Measurements from ENCODE around the gene BCAN.

Gene BCAN

DNA sequence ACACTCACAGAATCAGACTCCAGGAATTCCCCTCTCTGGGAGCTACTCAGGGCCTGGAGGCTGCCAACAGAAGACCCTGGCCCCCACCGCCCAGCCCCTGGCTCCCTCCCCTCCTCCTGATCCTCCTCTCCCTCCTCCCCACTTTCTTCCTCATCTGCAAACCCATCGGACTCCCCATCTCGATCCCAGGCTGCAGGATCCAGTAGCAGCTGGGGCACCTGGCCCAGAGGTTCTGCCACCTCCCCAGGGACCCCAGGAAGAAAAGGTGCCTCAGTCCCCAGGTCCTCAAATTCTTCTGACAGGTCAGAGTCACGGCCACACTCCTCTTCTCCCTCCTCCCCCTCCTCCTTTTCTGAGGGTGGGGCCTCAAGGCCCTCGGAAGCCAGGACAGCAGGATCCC lies 27.9 kb downstream of the BCAN start:
- no peaks in the 10 kb centered on the region for H3K9me3 Mint-ChIP-seq (ENCODE audit: low read depth)
- H3K4me1 Mint-ChIP-seq (ENCODE audit: low read depth) = no peaks in the 10 kb centered on the region
- H3K36me3 Mint-ChIP-seq = no peaks in the 10 kb centered on the region
- H3K4me3 Mint-ChIP-seq = no peak overlapping the region
- H3K27me3 Mint-ChIP-seq = peaks cover 2% of the 10 kb centered on the region
- no peak overlapping the region for H3K27ac Mint-ChIP-seq

DNA sequence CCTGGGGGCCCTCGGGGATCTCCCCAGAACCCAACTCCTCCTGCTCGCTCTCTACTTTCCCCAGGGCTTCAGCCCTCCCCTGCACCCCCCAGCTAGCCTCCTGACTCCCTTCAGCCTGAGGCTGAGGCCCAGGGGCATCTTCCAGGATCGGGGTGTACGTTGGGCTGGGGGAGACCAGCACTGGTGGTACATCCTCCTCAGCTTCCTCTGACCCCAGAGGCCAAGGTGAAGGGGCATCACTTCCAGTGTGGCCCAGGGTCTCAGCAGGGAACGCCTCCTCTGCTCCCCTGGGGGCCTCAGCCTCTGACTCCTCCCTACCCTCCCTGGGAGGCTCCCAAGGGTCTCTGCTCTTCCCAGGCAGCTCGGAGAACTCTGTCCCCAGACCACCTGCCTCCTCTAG lies 28.4 kb downstream of the BCAN start:
- H3K9me3 Mint-ChIP-seq (ENCODE audit: low read depth) = no peaks in the 10 kb centered on the region
- H3K4me3 Mint-ChIP-seq = no peak overlapping the region
- H3K4me1 Mint-ChIP-seq (ENCODE audit: low read depth) = no peaks in the 10 kb centered on the region
- no peaks in the 10 kb centered on the region for H3K36me3 Mint-ChIP-seq
- H3K27ac Mint-ChIP-seq = no peak overlapping the region
- H3K27me3 Mint-ChIP-seq = peaks cover 3% of the 10 kb centered on the region

DNA sequence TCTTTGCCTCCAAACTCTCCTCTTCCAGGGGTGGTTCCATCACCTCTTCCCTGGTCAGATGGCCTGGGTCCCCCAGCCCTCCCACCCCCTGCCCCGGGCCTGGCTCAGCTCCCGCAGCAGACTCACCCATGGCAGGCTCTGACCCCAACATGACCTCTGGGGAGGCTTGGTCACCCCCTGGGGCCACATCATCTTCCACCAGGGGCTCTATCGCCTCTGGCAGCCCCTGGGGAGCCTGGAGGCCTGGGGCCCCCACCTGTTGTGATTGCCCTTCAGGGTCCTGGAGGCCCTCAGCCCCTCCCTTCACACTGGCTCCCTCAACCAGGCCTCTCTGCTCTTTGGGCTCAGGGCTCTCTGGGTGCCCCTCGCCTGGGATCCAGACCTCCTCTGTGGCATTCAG lies 28.9 kb downstream of the BCAN start:
- H3K9me3 Mint-ChIP-seq (ENCODE audit: low read depth) = no peaks in the 10 kb centered on the region
- H3K27ac Mint-ChIP-seq = no peak overlapping the region
- no peak overlapping the region for H3K4me3 Mint-ChIP-seq
- H3K36me3 Mint-ChIP-seq = no peaks in the 10 kb centered on the region
- no peaks in the 10 kb centered on the region for H3K4me1 Mint-ChIP-seq (ENCODE audit: low read depth)
- peaks cover 4% of the 10 kb centered on the region for H3K27me3 Mint-ChIP-seq

DNA sequence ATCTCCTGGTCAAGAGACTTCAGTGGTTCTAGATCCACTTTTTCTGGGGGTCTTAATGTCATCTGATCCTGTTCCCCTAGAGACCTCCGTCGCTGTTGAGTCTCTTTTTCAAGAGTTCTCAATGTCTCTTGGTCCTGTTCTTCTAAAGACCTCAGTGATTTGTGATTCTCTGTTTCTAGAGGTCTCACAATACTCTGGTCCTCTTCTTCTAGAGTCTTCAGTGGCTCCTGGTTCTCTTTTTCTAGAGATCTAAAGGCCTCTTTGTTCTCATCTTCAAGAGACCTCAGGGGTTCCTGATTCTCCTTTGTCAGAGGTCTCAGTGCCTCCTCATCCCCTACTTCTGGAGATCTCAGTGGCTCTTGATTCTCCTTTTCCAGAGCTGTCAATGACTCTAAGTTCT lies 29.9 kb downstream of the BCAN start:
- Mint-ChIP-seq H3K27me3 (peaks cover 4% of the 10 kb centered on the region), H3K4me1 (ENCODE audit: low read depth) (no peaks in the 10 kb centered on the region), H3K36me3 (no peaks in the 10 kb centered on the region), H3K9me3 (ENCODE audit: low read depth) (no peaks in the 10 kb centered on the region), H3K27ac (no peak overlapping the region), H3K4me3 (no peak overlapping the region)

DNA sequence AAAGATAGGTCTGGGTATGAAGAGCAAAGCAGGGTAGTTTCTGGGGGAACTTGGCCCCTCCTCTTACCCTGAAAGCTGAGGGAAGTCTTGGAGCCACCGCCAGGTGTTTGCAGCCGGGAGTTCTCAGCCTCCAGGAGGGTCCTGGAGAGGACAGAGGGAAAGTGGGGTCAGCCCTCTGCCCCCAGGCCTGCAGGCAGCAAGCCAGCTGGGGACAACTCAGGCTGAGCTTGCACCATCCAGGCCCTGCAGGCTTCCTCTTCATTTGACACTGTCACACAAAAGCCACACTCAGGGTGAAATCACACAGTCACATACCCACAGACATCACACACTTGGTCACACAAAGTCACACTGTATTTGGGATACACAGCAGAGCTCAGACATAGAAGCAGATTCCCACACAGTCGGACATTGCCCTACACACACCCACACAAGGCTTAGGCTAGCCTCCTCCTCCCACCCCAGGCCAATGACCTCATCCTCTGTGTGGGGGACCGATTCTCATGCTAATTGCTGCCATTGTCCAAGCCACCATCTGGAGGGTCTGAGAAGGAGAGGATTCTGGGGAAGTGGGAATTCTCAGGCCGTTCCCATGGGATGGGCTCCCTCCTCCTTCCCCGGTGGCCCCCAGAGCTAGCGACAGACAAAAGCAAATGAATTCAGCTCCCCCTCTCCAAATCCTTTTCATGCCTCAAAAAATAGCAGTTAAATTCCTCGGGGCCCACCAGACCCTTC lies 31.6 kb downstream of the BCAN start:
- Mint-ChIP-seq H3K27ac (no peak overlapping the region), H3K4me3 (no peak overlapping the region), H3K9me3 (ENCODE audit: low read depth) (no peaks in the 10 kb centered on the region), H3K36me3 (peaks cover 2% of the 10 kb centered on the region), H3K4me1 (ENCODE audit: low read depth) (peaks cover 12% of the 10 kb centered on the region), H3K27me3 (peaks cover 15% of the 10 kb centered on the region)

DNA sequence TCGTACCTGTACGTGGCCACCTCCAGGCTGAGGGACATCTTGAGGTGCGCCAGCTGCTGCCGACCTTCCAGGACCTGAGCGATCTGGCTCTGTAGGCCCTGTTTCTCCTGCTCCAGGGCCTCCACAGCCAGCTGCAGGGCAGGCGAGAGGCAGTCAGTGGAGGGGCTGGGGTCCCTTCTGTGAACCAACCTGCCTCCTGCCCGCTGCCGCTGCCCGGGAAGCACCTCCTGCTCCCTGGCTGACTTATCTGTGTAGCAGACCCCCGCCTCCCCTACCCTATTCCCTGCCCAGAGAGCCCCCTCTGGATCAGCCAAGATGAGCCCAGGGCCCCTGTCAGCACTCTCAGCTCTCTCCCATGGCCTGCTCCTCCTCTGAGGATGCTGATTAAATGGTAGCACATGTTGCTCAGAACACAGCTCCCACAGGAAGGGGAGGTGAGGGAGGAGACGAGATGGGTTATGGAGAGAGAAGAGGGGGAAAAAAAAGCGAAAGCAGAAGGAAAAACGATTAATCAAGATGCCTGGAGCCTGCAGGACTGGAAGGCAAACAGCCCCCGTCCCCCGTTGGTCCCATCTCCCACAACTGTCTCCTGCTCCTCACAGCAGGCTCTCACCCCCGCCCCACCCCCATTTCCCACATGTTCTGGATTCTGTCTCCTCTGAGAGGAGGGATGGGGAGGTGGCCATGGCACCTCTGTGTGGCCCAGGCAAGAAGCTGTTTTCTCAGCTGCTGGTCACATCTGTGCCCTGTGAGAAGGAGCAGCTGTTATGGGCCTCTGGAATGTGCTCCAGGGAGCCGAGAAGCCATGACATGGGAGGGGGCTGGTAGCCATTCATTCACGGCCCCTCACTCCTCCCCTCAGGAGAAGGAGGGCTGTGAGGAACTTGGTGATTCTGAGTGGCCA lies 33.5 kb downstream of the BCAN start:
- H3K9me3 Mint-ChIP-seq (ENCODE audit: low read depth) = no peaks in the 10 kb centered on the region
- peaks cover 12% of the 10 kb centered on the region for H3K4me1 Mint-ChIP-seq (ENCODE audit: low read depth)
- peaks cover 2% of the 10 kb centered on the region for H3K36me3 Mint-ChIP-seq
- peaks cover 24% of the 10 kb centered on the region for H3K27me3 Mint-ChIP-seq
- H3K27ac Mint-ChIP-seq = no peak overlapping the region
- no peak overlapping the region for H3K4me3 Mint-ChIP-seq

DNA sequence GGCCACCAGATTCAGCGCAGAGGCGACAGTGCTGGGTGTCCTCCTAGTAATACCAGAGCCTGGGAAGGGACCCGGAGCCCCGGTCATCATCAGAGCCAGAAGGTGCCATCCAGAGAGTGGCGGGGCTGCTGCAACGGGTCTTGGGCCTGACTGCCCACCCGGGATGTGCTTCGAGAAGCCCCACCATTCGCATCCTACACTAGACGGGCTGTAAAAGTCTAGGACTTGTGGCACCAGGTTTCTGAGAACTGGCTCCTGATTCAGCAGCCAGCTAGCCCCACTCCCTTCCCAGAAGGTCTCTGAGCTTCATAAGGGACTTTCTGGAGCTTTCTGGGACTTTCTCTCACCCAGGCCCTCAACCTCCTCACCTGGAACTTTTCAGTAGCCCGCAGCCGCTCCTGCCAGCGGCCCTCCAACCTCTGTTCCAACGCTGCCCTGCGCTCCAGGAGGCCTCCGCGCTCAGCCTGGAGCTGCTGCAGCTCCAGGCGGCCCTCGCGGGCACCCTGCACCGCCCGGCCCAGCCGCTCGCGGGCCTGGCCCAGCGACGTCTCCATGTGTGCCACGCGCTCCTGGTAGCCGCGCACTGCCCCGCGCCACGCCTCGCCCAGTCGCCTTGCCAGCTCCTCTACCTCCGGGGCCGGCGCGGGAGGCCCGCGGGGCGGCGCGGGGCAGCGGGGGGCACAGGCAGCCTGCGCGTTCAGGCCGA lies 34.4 kb downstream of the BCAN start:
- Mint-ChIP-seq H3K27ac (no peak overlapping the region), H3K9me3 (ENCODE audit: low read depth) (no peaks in the 10 kb centered on the region), H3K27me3 (peaks cover 25% of the 10 kb centered on the region), H3K4me3 (no peak overlapping the region), H3K4me1 (ENCODE audit: low read depth) (peaks cover 12% of the 10 kb centered on the region), H3K36me3 (peaks cover 2% of the 10 kb centered on the region)

DNA sequence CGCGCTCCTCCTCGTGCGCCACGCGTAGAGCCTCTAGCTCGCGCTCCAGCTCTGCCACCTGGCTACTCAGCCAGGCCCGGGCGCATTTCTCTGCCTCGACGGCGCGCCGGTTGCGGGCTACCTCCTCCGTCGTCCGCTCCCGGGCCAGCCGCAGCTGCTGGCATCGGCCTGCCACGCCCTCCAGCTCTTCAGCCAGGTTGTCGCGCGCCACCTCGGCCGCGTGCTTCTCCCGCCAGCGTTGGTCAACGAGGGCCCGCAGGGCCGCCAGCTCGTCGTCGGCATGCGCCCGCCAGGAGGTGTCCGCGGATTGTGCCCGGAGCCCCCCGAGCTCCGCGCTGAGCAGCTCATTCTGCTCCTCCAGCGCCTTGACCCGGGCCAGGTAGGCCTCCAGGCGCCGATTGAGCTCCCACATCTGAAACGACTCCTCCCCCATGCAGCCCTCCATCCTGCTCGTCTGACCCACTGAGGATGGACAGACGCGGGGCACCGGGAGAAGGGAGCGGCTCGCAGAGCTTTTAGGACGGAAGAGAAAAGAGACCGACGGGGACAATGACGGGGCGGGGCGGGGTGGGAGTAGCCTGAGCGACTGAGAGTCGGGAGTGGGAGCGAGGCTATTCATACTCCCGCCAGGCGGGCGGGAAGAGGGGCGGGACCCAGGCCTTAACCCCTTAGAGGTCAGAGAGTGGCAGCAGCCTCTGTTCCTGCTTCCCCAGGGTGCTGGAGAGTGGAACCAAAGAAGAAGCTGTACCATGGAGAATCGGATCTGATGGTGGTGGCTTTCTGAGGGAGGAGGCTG lies 35.1 kb downstream of the BCAN start, which contains the start of gene NES:
NES (minus strand) TSS at position 588 of the 796 bp plus-strand sequence; CDS start at position 445, 143 bp downstream.
- Mint-ChIP-seq H3K9me3 (ENCODE audit: low read depth) (no peaks in the 10 kb centered on the region), H3K27ac (no peak within 1 kb of the TSS), H3K4me3 (peak within 1 kb of the TSS; percentile 53), H3K36me3 (peaks cover 2% of the 10 kb centered on the region), H3K4me1 (ENCODE audit: low read depth) (peaks cover 12% of the 10 kb centered on the region), H3K27me3 (peaks cover 26% of the 10 kb centered on the region)

DNA sequence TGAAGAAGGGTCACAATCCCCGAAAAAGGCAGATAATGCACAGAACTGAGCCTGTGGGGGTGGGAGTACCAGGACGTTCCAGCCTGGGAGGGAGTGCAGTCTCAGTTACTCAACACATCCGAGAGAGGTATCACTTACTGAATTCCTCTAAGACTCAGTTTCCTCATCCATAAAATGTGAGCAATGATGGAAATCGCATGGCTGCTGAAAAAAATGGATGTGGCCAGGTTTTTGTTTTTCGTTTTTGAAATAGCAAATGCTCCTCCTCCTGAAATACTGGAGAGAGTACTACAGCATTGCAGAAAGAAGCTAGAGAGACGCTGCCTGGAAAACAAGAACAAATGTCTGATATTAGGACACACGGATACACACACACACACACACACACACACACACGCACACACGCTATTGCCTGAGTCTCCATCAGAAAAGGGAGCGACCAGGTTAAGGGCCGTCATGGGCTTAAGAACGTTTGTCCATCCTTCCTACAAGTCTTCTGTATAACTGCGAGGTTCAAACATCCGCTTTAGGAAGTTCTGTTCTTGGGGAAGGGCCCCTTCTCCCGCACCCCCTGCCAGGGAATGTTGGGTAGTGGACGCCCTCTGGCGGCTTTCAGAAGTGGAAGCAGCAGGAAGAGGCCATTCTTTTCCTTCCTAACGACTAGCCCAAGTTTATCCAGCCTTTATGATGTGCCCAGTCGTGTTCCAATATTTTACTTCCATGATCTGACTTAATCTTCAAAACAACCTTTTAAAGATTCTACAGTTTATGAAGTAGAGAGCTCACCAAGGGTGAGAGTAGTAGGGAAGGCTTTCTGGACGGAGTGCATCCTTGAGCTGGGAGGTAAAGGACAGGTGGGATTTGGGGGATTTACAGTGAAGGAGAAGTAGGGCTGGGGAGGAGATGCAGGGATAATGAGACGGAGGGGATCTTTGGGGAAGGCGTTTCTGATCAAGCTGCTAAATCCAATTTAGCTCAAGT lies 36.0 kb downstream of the BCAN start:
- Mint-ChIP-seq H3K36me3 (peaks cover 2% of the 10 kb centered on the region), H3K4me3 (peak overlapping the region; percentile 53), H3K9me3 (ENCODE audit: low read depth) (no peaks in the 10 kb centered on the region), H3K4me1 (ENCODE audit: low read depth) (peaks cover 12% of the 10 kb centered on the region), H3K27ac (no peak overlapping the region), H3K27me3 (peaks cover 26% of the 10 kb centered on the region)

DNA sequence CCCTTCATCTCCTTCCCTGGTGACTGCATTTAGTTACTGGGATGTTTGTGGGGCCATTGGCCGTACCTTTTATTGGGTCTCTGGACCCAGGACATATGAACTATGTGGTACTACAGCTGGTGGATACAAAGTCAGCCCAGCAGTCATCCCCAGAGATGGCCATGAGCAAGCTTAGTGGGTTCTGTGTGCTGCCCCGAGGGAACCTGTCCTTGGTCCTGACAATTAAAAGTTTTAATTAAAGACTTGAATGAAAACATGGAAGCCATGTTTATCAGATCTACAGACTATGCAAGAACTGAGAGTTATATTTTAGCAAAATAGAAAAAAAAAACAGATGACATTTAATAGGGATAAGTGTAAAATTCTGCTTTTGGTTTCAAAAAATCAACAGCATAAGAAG lies 38.1 kb downstream of the BCAN start:
- H3K4me1 Mint-ChIP-seq (ENCODE audit: low read depth) = peaks cover 30% of the 10 kb centered on the region
- no peak overlapping the region for H3K4me3 Mint-ChIP-seq
- H3K36me3 Mint-ChIP-seq = peaks cover 2% of the 10 kb centered on the region
- no peak overlapping the region for H3K27ac Mint-ChIP-seq
- H3K9me3 Mint-ChIP-seq (ENCODE audit: low read depth) = no peaks in the 10 kb centered on the region
- peaks cover 27% of the 10 kb centered on the region for H3K27me3 Mint-ChIP-seq

DNA sequence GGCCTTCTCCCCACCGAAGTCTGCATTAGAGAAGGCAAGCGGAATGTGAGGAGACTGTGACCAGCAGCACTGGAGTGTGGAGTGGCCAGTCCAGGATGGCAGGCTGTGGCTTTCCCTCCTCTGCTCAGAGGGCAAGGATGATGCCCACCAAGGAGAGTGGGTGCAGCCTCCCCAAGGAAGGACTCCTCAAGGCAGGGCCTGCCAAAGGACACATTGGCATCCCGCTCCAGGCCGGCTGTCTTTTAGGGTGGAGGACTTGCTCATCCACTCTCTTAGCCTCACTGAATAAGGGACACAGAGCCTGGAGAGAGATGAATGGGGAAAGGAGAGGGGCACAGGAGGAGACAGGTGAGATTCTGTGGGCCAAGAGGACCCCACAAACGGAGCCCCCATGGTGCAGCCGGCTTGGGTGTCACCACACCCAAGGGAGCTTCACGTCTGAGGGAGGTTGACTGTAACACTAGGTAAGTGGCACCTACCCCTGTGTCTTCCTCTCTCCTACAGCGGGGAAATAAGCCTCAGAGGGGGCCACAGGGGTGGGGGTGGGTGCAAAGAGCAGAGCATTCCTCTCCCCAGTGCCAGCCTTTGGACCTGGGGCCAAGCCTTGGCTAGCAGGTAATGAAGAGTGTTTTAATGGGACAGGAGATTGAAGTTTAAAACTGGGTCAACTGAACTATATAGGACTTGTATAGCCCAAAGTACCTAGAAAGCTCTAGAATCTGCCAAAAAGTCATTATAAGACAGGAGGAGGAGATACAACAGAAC lies 39.5 kb downstream of the BCAN start:
- no peak overlapping the region for H3K27ac Mint-ChIP-seq
- H3K9me3 Mint-ChIP-seq (ENCODE audit: low read depth) = no peaks in the 10 kb centered on the region
- H3K36me3 Mint-ChIP-seq = peaks cover 2% of the 10 kb centered on the region
- no peak overlapping the region for H3K4me3 Mint-ChIP-seq
- H3K4me1 Mint-ChIP-seq (ENCODE audit: low read depth) = peaks cover 30% of the 10 kb centered on the region
- H3K27me3 Mint-ChIP-seq = peaks cover 25% of the 10 kb centered on the region

DNA sequence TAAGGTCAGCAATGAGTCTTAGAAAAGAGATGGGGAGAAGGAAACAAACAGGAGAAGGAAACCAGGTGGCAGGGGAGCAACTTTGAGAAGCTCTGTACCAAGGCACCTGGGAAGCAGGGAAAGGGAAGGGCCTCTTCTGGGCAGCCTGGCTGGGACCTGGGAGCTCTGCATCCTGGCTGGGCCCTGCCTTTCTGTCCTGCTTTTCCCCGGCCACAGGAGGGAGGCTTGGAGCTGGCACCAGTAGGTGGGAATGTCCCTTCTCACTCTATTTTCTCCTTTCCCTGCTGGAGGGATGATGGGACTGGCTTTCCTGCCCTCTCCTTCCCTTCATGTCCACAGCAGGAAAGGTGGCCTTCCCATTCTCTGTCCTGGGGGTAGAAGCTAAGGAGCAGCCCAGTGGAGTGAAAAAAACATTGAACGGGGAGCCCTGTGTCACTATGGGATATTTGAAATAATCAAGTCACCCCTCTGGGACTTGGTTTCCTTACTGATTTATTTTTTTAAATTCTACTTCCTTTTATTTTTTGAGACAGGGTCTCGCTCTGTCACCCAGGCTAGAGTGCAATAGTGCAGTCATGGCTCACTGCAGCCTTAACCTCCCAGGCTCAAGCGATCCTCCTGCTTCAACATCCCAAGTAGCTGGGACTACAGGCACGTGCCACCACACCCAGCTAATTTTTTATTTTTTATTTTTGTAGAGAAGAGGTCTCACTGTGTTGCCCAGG lies 40.4 kb downstream of the BCAN start:
- Mint-ChIP-seq H3K27ac (no peak overlapping the region), H3K4me3 (no peak overlapping the region), H3K9me3 (ENCODE audit: low read depth) (no peaks in the 10 kb centered on the region), H3K27me3 (peaks cover 25% of the 10 kb centered on the region), H3K36me3 (peaks cover 2% of the 10 kb centered on the region), H3K4me1 (ENCODE audit: low read depth) (peaks cover 30% of the 10 kb centered on the region)

Data from activated naive CD8-positive, alpha-beta T cell (primary cell).